ENCODE results near the gene SIK3. TPM values are rescaled to one million over a fixed set of nuclear protein-coding genes. Genes with fewer than 3 reads are reported as not detected.
A peak's percentile ranks its signal among the peaks of the same experiment; 100 is the strongest.

The SIK3 gene
- total RNA-seq, 1 donor from 2014 or later = 19.5 TPM

DNA sequence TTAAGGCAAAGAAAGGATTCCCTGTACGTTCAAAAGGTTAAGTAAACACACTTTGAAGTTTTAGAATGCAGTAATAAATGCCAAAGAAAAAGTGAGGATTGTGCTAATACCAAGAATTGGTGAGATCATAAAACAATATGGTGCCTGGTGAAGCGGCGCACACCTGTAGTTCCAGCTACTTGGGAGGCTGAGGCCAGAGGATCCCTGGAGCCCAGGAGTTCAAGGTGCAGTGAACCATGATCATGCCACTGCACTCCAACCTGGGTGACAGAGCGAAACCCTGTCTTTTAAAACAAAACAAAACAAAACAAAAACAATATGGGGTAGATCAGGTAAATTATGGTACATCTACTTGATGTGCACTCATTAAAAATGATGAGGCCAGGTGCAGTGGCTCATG lies 187.4 kb downstream of the SIK3 start:
- H3K36me3 Mint-ChIP-seq (ENCODE audit: low read depth) = peaks cover 1% of the 10 kb centered on the region
- no peaks in the 10 kb centered on the region for H3K27me3 Mint-ChIP-seq (ENCODE audit: low read depth)
- TF ChIP-seq CTCF (IDR thresholded peaks at IDR 0.05) = no peak
- DNase-seq (ENCODE audit: low spot score) = no peak
- H3K9me3 Mint-ChIP-seq (ENCODE audit: low read depth) = no peaks in the 10 kb centered on the region
- H3K27ac Mint-ChIP-seq (ENCODE audit: unreplicated experiment) = no peak overlapping the region
- H3K4me3 Mint-ChIP-seq (ENCODE audit: unreplicated experiment) = no peak overlapping the region
- H3K4me1 Mint-ChIP-seq (ENCODE audit: low read depth) = no peaks in the 10 kb centered on the region

DNA sequence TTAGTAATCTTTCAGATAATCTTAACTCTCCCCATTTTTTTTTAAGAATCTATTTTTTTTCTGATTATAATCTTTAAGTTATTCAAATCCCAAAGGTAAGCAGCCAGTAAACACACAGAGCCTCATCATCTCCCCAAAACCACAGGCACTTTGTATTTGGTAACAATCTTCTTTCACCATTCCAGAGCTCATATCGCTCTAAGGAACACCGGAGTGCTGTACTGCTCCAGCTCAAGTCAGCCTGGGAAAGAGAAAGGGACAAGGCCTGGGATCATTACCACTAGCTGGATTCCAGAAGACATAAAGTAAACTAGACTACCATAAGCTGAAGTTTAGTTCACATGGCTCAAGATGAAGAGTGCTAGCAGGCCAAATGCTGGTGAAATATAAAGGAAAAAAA lies 187.8 kb downstream of the SIK3 start:
- Mint-ChIP-seq H3K27me3 (ENCODE audit: low read depth) (no peaks in the 10 kb centered on the region), H3K9me3 (ENCODE audit: low read depth) (no peaks in the 10 kb centered on the region), H3K4me3 (ENCODE audit: unreplicated experiment) (no peak overlapping the region), H3K27ac (ENCODE audit: unreplicated experiment) (no peak overlapping the region), H3K36me3 (ENCODE audit: low read depth) (peaks cover 1% of the 10 kb centered on the region), H3K4me1 (ENCODE audit: low read depth) (no peaks in the 10 kb centered on the region)
- TF ChIP-seq CTCF (IDR thresholded peaks at IDR 0.05) = no peak
- no peak for DNase-seq (ENCODE audit: low spot score)

DNA sequence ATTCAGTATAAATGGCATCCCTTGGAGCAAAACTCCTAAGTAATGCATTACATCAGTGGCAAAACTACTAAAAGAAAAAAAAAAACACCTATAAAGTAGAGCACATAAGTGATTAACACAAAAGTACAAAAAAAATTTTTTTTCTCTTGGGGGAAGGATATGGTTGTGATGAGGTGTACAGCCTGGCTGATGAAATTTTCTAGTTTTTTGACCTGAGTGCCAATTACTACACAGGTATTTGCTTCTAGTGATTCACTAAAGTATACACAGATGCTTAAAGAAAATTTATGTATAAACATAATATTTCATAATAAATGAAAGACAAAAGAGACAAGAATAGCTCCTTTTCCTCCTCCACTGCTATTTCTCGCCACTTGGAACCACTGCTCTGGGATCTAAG lies 189.0 kb downstream of the SIK3 start:
- H3K4me1 Mint-ChIP-seq (ENCODE audit: low read depth) = no peaks in the 10 kb centered on the region
- no peaks in the 10 kb centered on the region for H3K27me3 Mint-ChIP-seq (ENCODE audit: low read depth)
- no peak overlapping the region for H3K27ac Mint-ChIP-seq (ENCODE audit: unreplicated experiment)
- TF ChIP-seq CTCF (IDR thresholded peaks at IDR 0.05) = no peak
- H3K4me3 Mint-ChIP-seq (ENCODE audit: unreplicated experiment) = no peak overlapping the region
- no peak for DNase-seq (ENCODE audit: low spot score)
- peaks cover 1% of the 10 kb centered on the region for H3K36me3 Mint-ChIP-seq (ENCODE audit: low read depth)
- H3K9me3 Mint-ChIP-seq (ENCODE audit: low read depth) = no peaks in the 10 kb centered on the region

- Mint-ChIP-seq H3K4me3 (ENCODE audit: unreplicated experiment) (no peak overlapping the region), H3K27ac (ENCODE audit: unreplicated experiment) (no peak overlapping the region), H3K27me3 (ENCODE audit: low read depth) (no peaks in the 10 kb centered on the region), H3K9me3 (ENCODE audit: low read depth) (no peaks in the 10 kb centered on the region), H3K4me1 (ENCODE audit: low read depth) (peaks cover 11% of the 10 kb centered on the region), H3K36me3 (ENCODE audit: low read depth) (peaks cover 4% of the 10 kb centered on the region)
- no peak for TF ChIP-seq CTCF (IDR thresholded peaks at IDR 0.05)
- DNase-seq (ENCODE audit: low spot score) = no peak
These were observed 191.7 kb downstream of the SIK3 start for GRCh38 chr11:116906479-116906878.

GRCh38 chr11:116903090-116903489 lies 195.1 kb downstream of the SIK3 start:
- H3K4me3 Mint-ChIP-seq (ENCODE audit: unreplicated experiment) = no peak overlapping the region
- peak overlapping the region; percentile 37 for H3K27ac Mint-ChIP-seq (ENCODE audit: unreplicated experiment)
- H3K4me1 Mint-ChIP-seq (ENCODE audit: low read depth) = peaks cover 14% of the 10 kb centered on the region
- peaks cover 6% of the 10 kb centered on the region for H3K36me3 Mint-ChIP-seq (ENCODE audit: low read depth)
- TF ChIP-seq CTCF (IDR thresholded peaks at IDR 0.05) = no peak
- DNase-seq (ENCODE audit: low spot score) = no peak
- H3K9me3 Mint-ChIP-seq (ENCODE audit: low read depth) = peaks cover 12% of the 10 kb centered on the region
- no peaks in the 10 kb centered on the region for H3K27me3 Mint-ChIP-seq (ENCODE audit: low read depth)

All from chondrocyte (in vitro differentiated cells).